HCT116 (cell line): ENCODE measurements around the gene HMGB4. TPM values are rescaled to one million over a fixed set of nuclear protein-coding genes. Genes with fewer than 3 reads are reported as not detected.

Source experiments
- ATAC-seq: fragments of 200-7000 bp; cut with Tn5 transposase; 2 replicates; pipeline ENCODE4 v1.9.1; 2020; ENCODE audit warnings: mild to moderate bottlenecking, moderate library complexity
- BruUV-seq: library from RNA; stranded (reverse); fragments of 400-500 nt; replicated peaks from 2 replicates; lab custom pipeline; 2021; lab: Mats Ljungman, UMichigan
- CTCF ChIA-PET: fragments of 300-600 bp; sonication (Branson Sonifier 250); formaldehyde crosslinking; loops from one replicate; lab custom pipeline; 2021; ENCODE audit warnings: antibody characterized with exemption; lab: Charles Lee
- POLR2A ChIA-PET: fragments of 300-600, 350-600 bp; sonication (Branson Sonifier 250); formaldehyde crosslinking; loops from one replicate; lab custom pipeline; 2021; ENCODE audit warnings: antibody characterized with exemption; lab: Charles Lee
- RAD21 ChIA-PET, 2 experiments: fragments of 300-600 bp; sonication (Branson Sonifier 250); formaldehyde crosslinking; loops; one replicate each; lab custom pipeline; 2023; ENCODE audit warnings: low total read pairs in 2 of 2; ENCODE audit not compliant: uncharacterized antibody in 2 of 2, unreplicated experiment in 2 of 2, low non-redundant PET in 1 of 2; lab: Charles Lee
- DNase-seq: peaks from one replicate; pipeline ENCODE4 v3.0.0-alpha.2; 2010; ENCODE audit warnings: low read depth, low spot score
- H2AFZ ChIP-seq: fragments of 200-600 bp; shearing (Covaris generic), sonication (generic); 2 replicates; pipeline ENCODE4 v1.6.1; 2017; ENCODE audit warnings: low read depth, mixed run types, mixed read lengths, antibody characterized with exemption, low read length; ENCODE audit not compliant: poor library complexity, severe bottlenecking
- H3K27ac ChIP-seq: 2 replicates; pipeline ENCODE4 v1.5.1; 2012; ENCODE audit warnings: low read depth, low read length
- H3K27me3 ChIP-seq: fragments of 200-600 bp; sonication (generic); 2 replicates; pipeline ENCODE4 v1.6.1; 2016; ENCODE audit warnings: mixed run types, low read length, mixed read lengths; ENCODE audit not compliant: insufficient read depth
- H3K36me3 ChIP-seq, 2 experiments: fragments of 200-500 bp in 1 of 2; fragments of 200-600 bp in 1 of 2; sonication (Bioruptor generic) in 1 of 2; sonication (generic) in 1 of 2; 2 replicates each; pipeline versions ENCODE4 v1.5.1 to v1.6.1; 2014 to 2016; ENCODE audit warnings: low read length in 2 of 2, inconsistent platforms in 1 of 2, mixed read lengths in 1 of 2, mixed run types in 1 of 2; ENCODE audit not compliant: insufficient read depth in 2 of 2, control insufficient read depth in 1 of 2
- H3K4me1 ChIP-seq, 2 experiments: fragments of 200-600 bp in 1 of 2; sonication (generic) in 1 of 2; 2 replicates each; pipeline versions ENCODE4 v1.5.1 to v1.6.1; 2012 to 2017; ENCODE audit warnings: low read length in 2 of 2, inconsistent platforms in 1 of 2, mild to moderate bottlenecking in 1 of 2, mixed read lengths in 1 of 2, mixed run types in 1 of 2, moderate library complexity in 1 of 2; ENCODE audit not compliant: insufficient read depth in 2 of 2, control insufficient read depth in 1 of 2
- H3K4me2 ChIP-seq: fragments of 200-600 bp; sonication (generic); 2 replicates; pipeline ENCODE4 v1.6.1; 2017; ENCODE audit warnings: mixed run types, low read length, mixed read lengths
- H3K4me3 ChIP-seq, 2 experiments: fragments of 200-600 bp in 1 of 2; sonication (generic) in 1 of 2; replicated peaks in 1 of 2; 2 replicates each; pipeline ENCODE4 v1.5.1; 2011 to 2016; ENCODE audit warnings: low read length in 2 of 2, control low read depth in 1 of 2, low read depth in 1 of 2, mild to moderate bottlenecking in 1 of 2, mixed read lengths in 1 of 2, mixed run types in 1 of 2
- H3K79me2 ChIP-seq: fragments of 200-600 bp; sonication (generic); 2 replicates; pipeline ENCODE4 v1.6.1; 2017; ENCODE audit warnings: mild to moderate bottlenecking, mixed run types, low read length, moderate library complexity, mixed read lengths; ENCODE audit not compliant: insufficient read depth
- H3K9ac ChIP-seq: fragments of 200-600 bp; sonication (generic); 2 replicates; pipeline ENCODE4 v1.6.1; 2016; ENCODE audit warnings: low read length, mixed read lengths
- H3K9me2 ChIP-seq: fragments of 200-600 bp; sonication (generic), shearing (Covaris generic); 2 replicates; pipeline ENCODE4 v1.6.1; 2017; ENCODE audit warnings: mixed run types, mild to moderate bottlenecking, moderate library complexity; ENCODE audit not compliant: insufficient read depth
- H3K9me3 ChIP-seq, 2 experiments: fragments of 200-500 bp in 1 of 2; fragments of 200-600 bp in 1 of 2; sonication (Bioruptor generic) in 1 of 2; sonication (generic) in 1 of 2; 2 replicates each; pipeline ENCODE4 v1.6.1; 2014 to 2017; ENCODE audit warnings: low read length in 2 of 2, mixed read lengths in 2 of 2, inconsistent platforms in 1 of 2, low read depth in 1 of 2, mild to moderate bottlenecking in 1 of 2, mixed run types in 1 of 2, moderate library complexity in 1 of 2; ENCODE audit not compliant: control insufficient read depth in 1 of 2, insufficient read depth in 1 of 2
- H4K20me1 ChIP-seq: fragments of 200-600 bp; sonication (generic), shearing (Covaris generic); 2 replicates; pipeline ENCODE4 v1.6.1; 2017; ENCODE audit warnings: mixed run types, mild to moderate bottlenecking, moderate library complexity; ENCODE audit not compliant: insufficient read depth
- CBX3 ChIP-seq: IDR thresholded peaks from 2 replicates; pipeline ENCODE4 v1.6.1; 2012; ENCODE audit warnings: low read depth
- CEBPB ChIP-seq: IDR thresholded peaks from 2 replicates; pipeline ENCODE4 v1.6.1; 2012; ENCODE audit warnings: low read depth
- EGR1 ChIP-seq: IDR thresholded peaks from 2 replicates; pipeline ENCODE4 v1.6.1; 2012; ENCODE audit warnings: low read depth
- ELF1 ChIP-seq: IDR thresholded peaks from 2 replicates; pipeline ENCODE4 v1.6.1; 2012; ENCODE audit warnings: low read depth, borderline replicate concordance
- EZH2 ChIP-seq: fragments of 200-600 bp; sonication (generic); IDR thresholded peaks from 2 replicates; pipeline ENCODE4 v1.6.1; 2017; ENCODE audit warnings: antibody characterized with exemption, mixed run types
- EZH2phosphoT487 ChIP-seq: fragments of 200-600 bp; IDR thresholded peaks from 2 replicates; pipeline ENCODE4 v1.6.1; 2018; ENCODE audit warnings: antibody characterized with exemption, borderline replicate concordance
- FOSL1 ChIP-seq: IDR thresholded peaks from 2 replicates; pipeline ENCODE4 v1.6.1; 2012; ENCODE audit warnings: low read depth
- POLR2A ChIP-seq: IDR thresholded peaks from 2 replicates; pipeline ENCODE4 v1.7.0; 2011; ENCODE audit warnings: borderline replicate concordance; ENCODE audit not compliant: insufficient read depth, insufficient read length; ENCODE audit errors: extremely low read depth
- POLR2AphosphoS5 ChIP-seq: IDR thresholded peaks from 2 replicates; pipeline ENCODE4 v1.6.1; 2011; ENCODE audit warnings: mild to moderate bottlenecking, low read depth, low read length, moderate library complexity
- SIN3A ChIP-seq: IDR thresholded peaks from 2 replicates; pipeline ENCODE4 v1.6.1; 2012; ENCODE audit warnings: low read depth
- SP1 ChIP-seq: IDR thresholded peaks from 2 replicates; pipeline ENCODE4 v1.6.1; 2012; ENCODE audit warnings: low read depth
- SRF ChIP-seq: IDR thresholded peaks from 2 replicates; pipeline ENCODE4 v1.6.1; 2012; ENCODE audit warnings: low read depth
- TCF7L2 ChIP-seq: IDR thresholded peaks from 2 replicates; pipeline ENCODE4 v1.7.0; 2011; ENCODE audit warnings: borderline replicate concordance, inconsistent platforms; ENCODE audit not compliant: insufficient read depth, insufficient read length; ENCODE audit errors: extremely low read depth
- YY1 ChIP-seq: IDR thresholded peaks from 2 replicates; pipeline ENCODE4 v1.6.1; 2011; ENCODE audit warnings: low read length, low read depth, moderate library complexity, mild to moderate bottlenecking; ENCODE audit not compliant: insufficient replicate concordance; ENCODE audit errors: extremely low read depth
- ZFX ChIP-seq: fragments of 450-650 bp; IDR thresholded peaks from 2 replicates; pipeline ENCODE4 v1.6.1; 2017
- ZNF274 ChIP-seq: fragments of 200-500 bp; sonication (Bioruptor generic); IDR thresholded peaks from 2 replicates; pipeline ENCODE4 v1.6.1; 2014; ENCODE audit warnings: mild to moderate bottlenecking, low read depth, low read length, inconsistent platforms
- intact Hi-C: fragments of 100-400 bp; cut with micrococcal nuclease; formaldehyde crosslinking; loops from 2 replicates; pipeline ENCODE4 v1.10.0; 2022
- total RNA-seq: library from RNA; stranded (reverse); gene quantifications from one replicate; pipeline ENCODE4 v1.2.1, GENCODE V29; 2021; ENCODE audit not compliant: unreplicated experiment
- TF ChIP-seq, protein P1 (sequence below): IDR thresholded peaks from 2 replicates; pipeline ENCODE4 v1.6.1; 2011; ENCODE audit warnings: mild to moderate bottlenecking, low read length, moderate library complexity; ENCODE audit not compliant: insufficient replicate concordance; ENCODE audit errors: extremely low read depth
- TF ChIP-seq, protein P2 (sequence below): IDR thresholded peaks from 2 replicates; pipeline ENCODE4 v1.6.1; 2012
- TF ChIP-seq, protein P3 (sequence below): IDR thresholded peaks from 2 replicates; pipeline ENCODE4 v1.6.1; 2012; ENCODE audit warnings: low read depth
- TF ChIP-seq, protein P4 (sequence below), 3 experiments: fragments of 200-600 bp in 1 of 3; sonication (generic) in 1 of 3; IDR thresholded peaks in 2 of 3; conservative IDR thresholded peaks in 1 of 3; 2 replicates each; pipeline ENCODE4 v1.5.1; 2012 to 2017; ENCODE audit warnings: low read depth in 2 of 3, low read length in 2 of 3, antibody characterized with exemption in 1 of 3, borderline replicate concordance in 1 of 3, control low read depth in 1 of 3, mild to moderate bottlenecking in 1 of 3, mixed read lengths in 1 of 3, mixed run types in 1 of 3, moderate library complexity in 1 of 3; ENCODE audit not compliant: insufficient read depth in 1 of 3

Gene HMGB4
- total RNA-seq, 1 experiment from 2014 or later: not detected

DNA sequence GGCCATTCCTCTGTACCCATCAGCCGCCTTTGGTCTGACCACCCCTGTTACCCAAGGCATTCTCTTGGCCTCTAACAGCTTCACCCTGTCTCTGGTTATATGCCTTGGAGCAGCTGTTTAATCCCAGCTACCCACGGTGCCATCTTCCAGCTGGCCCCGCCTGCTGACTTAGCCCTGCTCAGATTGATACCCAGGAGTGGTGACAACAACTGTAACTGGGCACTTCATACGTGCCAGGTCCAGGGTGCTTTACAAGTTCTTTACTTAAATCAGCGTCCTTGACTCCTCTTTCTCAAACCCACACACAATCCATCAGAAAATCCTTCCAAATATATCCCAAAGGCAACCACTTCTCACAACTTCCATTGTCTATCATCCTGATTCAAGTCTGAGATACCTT lies 37.2 kb upstream of the HMGB4 start:
- ChIA-PET RAD21 (no interaction called here), POLR2A (no interaction called here), CTCF (no interaction called here)
- no peak overlapping the region for H3K9ac ChIP-seq
- no peaks in the 10 kb centered on the region for H3K9me3 ChIP-seq
- no peak for ATAC-seq
- H3K79me2 ChIP-seq: no peaks in the 10 kb centered on the region
- no peak overlapping the region for H2AFZ ChIP-seq
- no peak for DNase-seq
- H3K4me3 ChIP-seq: no peak overlapping the region
- H3K36me3 ChIP-seq: no peaks in the 10 kb centered on the region
- H3K9me2 ChIP-seq: no peaks in the 10 kb centered on the region
- no peak overlapping the region for H3K4me2 ChIP-seq
- TF ChIP-seq ELF1 (no peak), SP1 (no peak), POLR2A (no peak), EZH2 (no peak), SIN3A (no peak), TCF7L2 (no peak), ZNF274 (no peak), EZH2phosphoT487 (no peak), POLR2AphosphoS5 (no peak), CEBPB (no peak), SRF (no peak), YY1 (no peak), EGR1 (no peak), ZFX (no peak), FOSL1 (no peak), CBX3 (no peak)
- TF ChIP-seq, protein P1, sequence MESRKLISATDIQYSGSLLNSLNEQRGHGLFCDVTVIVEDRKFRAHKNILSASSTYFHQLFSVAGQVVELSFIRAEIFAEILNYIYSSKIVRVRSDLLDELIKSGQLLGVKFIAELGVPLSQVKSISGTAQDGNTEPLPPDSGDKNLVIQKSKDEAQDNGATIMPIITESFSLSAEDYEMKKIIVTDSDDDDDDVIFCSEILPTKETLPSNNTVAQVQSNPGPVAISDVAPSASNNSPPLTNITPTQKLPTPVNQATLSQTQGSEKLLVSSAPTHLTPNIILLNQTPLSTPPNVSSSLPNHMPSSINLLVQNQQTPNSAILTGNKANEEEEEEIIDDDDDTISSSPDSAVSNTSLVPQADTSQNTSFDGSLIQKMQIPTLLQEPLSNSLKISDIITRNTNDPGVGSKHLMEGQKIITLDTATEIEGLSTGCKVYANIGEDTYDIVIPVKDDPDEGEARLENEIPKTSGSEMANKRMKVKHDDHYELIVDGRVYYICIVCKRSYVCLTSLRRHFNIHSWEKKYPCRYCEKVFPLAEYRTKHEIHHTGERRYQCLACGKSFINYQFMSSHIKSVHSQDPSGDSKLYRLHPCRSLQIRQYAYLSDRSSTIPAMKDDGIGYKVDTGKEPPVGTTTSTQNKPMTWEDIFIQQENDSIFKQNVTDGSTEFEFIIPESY: no peak
- TF ChIP-seq, protein P2, sequence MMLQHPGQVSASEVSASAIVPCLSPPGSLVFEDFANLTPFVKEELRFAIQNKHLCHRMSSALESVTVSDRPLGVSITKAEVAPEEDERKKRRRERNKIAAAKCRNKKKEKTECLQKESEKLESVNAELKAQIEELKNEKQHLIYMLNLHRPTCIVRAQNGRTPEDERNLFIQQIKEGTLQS: no peak
- TF ChIP-seq, protein P3, sequence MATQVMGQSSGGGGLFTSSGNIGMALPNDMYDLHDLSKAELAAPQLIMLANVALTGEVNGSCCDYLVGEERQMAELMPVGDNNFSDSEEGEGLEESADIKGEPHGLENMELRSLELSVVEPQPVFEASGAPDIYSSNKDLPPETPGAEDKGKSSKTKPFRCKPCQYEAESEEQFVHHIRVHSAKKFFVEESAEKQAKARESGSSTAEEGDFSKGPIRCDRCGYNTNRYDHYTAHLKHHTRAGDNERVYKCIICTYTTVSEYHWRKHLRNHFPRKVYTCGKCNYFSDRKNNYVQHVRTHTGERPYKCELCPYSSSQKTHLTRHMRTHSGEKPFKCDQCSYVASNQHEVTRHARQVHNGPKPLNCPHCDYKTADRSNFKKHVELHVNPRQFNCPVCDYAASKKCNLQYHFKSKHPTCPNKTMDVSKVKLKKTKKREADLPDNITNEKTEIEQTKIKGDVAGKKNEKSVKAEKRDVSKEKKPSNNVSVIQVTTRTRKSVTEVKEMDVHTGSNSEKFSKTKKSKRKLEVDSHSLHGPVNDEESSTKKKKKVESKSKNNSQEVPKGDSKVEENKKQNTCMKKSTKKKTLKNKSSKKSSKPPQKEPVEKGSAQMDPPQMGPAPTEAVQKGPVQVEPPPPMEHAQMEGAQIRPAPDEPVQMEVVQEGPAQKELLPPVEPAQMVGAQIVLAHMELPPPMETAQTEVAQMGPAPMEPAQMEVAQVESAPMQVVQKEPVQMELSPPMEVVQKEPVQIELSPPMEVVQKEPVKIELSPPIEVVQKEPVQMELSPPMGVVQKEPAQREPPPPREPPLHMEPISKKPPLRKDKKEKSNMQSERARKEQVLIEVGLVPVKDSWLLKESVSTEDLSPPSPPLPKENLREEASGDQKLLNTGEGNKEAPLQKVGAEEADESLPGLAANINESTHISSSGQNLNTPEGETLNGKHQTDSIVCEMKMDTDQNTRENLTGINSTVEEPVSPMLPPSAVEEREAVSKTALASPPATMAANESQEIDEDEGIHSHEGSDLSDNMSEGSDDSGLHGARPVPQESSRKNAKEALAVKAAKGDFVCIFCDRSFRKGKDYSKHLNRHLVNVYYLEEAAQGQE: no peak
- TF ChIP-seq, protein P4, sequence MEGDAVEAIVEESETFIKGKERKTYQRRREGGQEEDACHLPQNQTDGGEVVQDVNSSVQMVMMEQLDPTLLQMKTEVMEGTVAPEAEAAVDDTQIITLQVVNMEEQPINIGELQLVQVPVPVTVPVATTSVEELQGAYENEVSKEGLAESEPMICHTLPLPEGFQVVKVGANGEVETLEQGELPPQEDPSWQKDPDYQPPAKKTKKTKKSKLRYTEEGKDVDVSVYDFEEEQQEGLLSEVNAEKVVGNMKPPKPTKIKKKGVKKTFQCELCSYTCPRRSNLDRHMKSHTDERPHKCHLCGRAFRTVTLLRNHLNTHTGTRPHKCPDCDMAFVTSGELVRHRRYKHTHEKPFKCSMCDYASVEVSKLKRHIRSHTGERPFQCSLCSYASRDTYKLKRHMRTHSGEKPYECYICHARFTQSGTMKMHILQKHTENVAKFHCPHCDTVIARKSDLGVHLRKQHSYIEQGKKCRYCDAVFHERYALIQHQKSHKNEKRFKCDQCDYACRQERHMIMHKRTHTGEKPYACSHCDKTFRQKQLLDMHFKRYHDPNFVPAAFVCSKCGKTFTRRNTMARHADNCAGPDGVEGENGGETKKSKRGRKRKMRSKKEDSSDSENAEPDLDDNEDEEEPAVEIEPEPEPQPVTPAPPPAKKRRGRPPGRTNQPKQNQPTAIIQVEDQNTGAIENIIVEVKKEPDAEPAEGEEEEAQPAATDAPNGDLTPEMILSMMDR (IDR thresholded peaks at IDR 0.05 in 2 of 3, conservative IDR thresholded peaks at IDR 0.05 in 1 of 3; ENCODE audit: borderline replicate concordance in 1 of 3, insufficient read depth in 1 of 3, low read depth in 2 of 3, low read length in 2 of 3): no peak
- no peak overlapping the region for H3K27ac ChIP-seq
- no peaks in the 10 kb centered on the region for H4K20me1 ChIP-seq
- BruUV-seq: no TSS peak
- intact Hi-C loops: no loop called here
- peaks cover 17% of the 10 kb centered on the region for H3K27me3 ChIP-seq
- no peaks in the 10 kb centered on the region for H3K4me1 ChIP-seq
